NCI-H2081 (cell line): ENCODE data around the gene SERAC1.
"Not testable (repeated sequence)": the region's sequence is repeated elsewhere in the genome, so short reads cannot be mapped to it uniquely, and the experiment has no call there.

ENCODE experiments used
- DNase-seq, 2 experiments: peaks; one replicate each; lab custom pipeline; 2025; lab: John Stamatoyannopoulos, UW

The SERAC1 gene

GRCh38 chr6:158174024-158174423 lies 6.0 kb upstream of the SERAC1 start:
- DNase-seq, result no peak

- DNase-seq, result no peak
These were observed 3.9 kb upstream of the SERAC1 start for GRCh38 chr6:158172001-158172400.

GRCh38 chr6:158170656-158171081 lies 2.6 kb upstream of the SERAC1 start:
- DNase-seq, result no peak

- DNase-seq, result not testable (repeated sequence)
These were observed 1.6 kb upstream of the SERAC1 start for GRCh38 chr6:158169634-158170033.

GRCh38 chr6:158165919-158166416 lies 2.1 kb downstream of the SERAC1 start:
- DNase-seq, result no peak

GRCh38 chr6:158164579-158165170 lies 3.4 kb downstream of the SERAC1 start:
- no peak for DNase-seq

- no peak for DNase-seq
These were observed 6.4 kb downstream of the SERAC1 start for GRCh38 chr6:158161566-158162254.

GRCh38 chr6:158160932-158161539 lies 7.0 kb downstream of the SERAC1 start:
- DNase-seq, result no peak

- no peak for DNase-seq
These were observed 9.3 kb downstream of the SERAC1 start for GRCh38 chr6:158158748-158159147.

- no peak for DNase-seq
These were observed 9.9 kb downstream of the SERAC1 start for GRCh38 chr6:158158123-158158522.

- no peak for DNase-seq
These were observed 10.8 kb downstream of the SERAC1 start for GRCh38 chr6:158157064-158157764.

- DNase-seq, result no peak
These were observed 13.2 kb downstream of the SERAC1 start for GRCh38 chr6:158154816-158155215.

- no peak for DNase-seq
These were observed 14.5 kb downstream of the SERAC1 start for GRCh38 chr6:158153576-158153975.

GRCh38 chr6:158152659-158153058 lies 15.4 kb downstream of the SERAC1 start:
- no peak for DNase-seq

- DNase-seq, result not testable (repeated sequence)
These were observed 16.0 kb downstream of the SERAC1 start for GRCh38 chr6:158152025-158152424.

- no peak for DNase-seq
These were observed 17.4 kb downstream of the SERAC1 start for GRCh38 chr6:158150701-158151100.

- DNase-seq, result no peak
These were observed 18.4 kb downstream of the SERAC1 start for GRCh38 chr6:158149641-158150040.

GRCh38 chr6:158143700-158144099 lies 24.4 kb downstream of the SERAC1 start:
- no peak for DNase-seq

- DNase-seq, result no peak
These were observed 25.3 kb downstream of the SERAC1 start for GRCh38 chr6:158142789-158143188.

GRCh38 chr6:158131926-158132325 lies 36.1 kb downstream of the SERAC1 start:
- DNase-seq, result peak in 1 of 2 experiments; percentile 1

- DNase-seq, result no peak
These were observed 42.8 kb downstream of the SERAC1 start for GRCh38 chr6:158125271-158125670.

GRCh38 chr6:158124288-158124687 lies 43.8 kb downstream of the SERAC1 start:
- no peak for DNase-seq

GRCh38 chr6:158122048-158122447 lies 46.0 kb downstream of the SERAC1 start:
- no peak for DNase-seq
